ENCODE data around the gene SULT1A2. TPM values are rescaled to one million over a fixed set of nuclear protein-coding genes. Genes with fewer than 3 reads are reported as not detected.

The SULT1A2 gene
- total and polyA plus RNA-seq, 2 of the 13 experiments (the other 11 are each of a cell fraction or from before 2014, with no cell fraction given), result 33.0 to 34.2 TPM

DNA sequence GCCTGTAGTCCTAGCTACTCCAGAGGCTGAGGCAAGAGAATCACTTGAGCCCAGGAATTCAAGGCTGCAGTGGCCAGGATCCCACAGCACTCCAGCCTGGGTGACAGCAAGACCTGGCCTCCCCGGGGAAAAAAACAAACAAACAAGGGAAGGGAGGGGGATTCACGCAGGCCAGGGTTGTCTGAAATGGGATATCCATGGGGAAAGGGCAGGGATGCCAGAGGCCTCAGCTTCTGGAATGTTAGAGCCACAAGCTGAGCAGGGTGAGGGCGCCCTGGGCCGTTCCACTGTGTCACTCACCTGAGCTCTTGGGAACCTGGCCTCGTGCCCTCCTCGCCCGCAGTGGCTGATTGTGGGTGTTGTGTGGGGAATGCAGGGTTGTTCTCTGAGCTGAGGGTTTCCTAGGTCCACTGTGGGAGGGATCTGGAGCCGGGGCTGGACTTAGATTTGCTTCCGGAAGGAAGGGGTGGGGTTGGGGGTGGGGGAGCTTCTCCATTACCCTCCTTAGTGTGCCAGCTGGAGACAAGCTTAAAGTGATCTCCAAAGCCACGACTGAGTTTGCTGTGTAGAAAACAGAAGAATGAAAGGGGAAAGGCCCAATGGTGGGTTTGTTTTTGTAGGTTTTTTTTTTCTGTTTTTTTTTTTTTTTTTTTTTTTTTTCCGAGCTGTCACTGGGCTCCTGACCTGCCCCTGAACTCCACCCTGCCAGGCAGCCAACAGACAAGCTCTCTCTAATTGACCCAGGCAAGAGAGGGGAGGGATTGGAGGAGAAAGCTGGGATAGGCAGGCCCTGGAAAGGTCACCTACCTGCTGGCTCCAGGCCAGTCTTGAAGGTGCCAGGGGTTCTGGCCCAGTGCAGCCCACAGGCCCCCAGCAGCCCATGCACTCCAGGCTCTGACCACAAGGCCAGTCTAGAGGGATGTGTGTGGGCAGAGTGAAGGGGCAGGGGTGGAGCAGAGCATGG is 13.1 kb upstream of the SULT1A2 start, which contains the start of gene SULT1A1 (continued):
- TF ChIP-seq, protein P1, sequence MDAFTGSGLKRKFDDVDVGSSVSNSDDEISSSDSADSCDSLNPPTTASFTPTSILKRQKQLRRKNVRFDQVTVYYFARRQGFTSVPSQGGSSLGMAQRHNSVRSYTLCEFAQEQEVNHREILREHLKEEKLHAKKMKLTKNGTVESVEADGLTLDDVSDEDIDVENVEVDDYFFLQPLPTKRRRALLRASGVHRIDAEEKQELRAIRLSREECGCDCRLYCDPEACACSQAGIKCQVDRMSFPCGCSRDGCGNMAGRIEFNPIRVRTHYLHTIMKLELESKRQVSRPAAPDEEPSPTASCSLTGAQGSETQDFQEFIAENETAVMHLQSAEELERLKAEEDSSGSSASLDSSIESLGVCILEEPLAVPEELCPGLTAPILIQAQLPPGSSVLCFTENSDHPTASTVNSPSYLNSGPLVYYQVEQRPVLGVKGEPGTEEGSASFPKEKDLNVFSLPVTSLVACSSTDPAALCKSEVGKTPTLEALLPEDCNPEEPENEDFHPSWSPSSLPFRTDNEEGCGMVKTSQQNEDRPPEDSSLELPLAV (CRISPR knock-in tag; conservative IDR thresholded peaks at IDR 0.05; ENCODE audit: low read depth), result no peak
- peak; percentile 93 for TF ChIP-seq ZNF501 (CRISPR knock-in tag; IDR thresholded peaks at IDR 0.05)
- TF ChIP-seq, protein P2, sequence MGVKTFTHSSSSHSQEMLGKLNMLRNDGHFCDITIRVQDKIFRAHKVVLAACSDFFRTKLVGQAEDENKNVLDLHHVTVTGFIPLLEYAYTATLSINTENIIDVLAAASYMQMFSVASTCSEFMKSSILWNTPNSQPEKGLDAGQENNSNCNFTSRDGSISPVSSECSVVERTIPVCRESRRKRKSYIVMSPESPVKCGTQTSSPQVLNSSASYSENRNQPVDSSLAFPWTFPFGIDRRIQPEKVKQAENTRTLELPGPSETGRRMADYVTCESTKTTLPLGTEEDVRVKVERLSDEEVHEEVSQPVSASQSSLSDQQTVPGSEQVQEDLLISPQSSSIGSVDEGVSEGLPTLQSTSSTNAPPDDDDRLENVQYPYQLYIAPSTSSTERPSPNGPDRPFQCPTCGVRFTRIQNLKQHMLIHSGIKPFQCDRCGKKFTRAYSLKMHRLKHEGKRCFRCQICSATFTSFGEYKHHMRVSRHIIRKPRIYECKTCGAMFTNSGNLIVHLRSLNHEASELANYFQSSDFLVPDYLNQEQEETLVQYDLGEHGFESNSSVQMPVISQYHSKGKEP (CRISPR knock-in tag; IDR thresholded peaks at IDR 0.05), result 0 out of 2 replicates have a peak, but pooled peaks have one; percentile 67
- TF ChIP-seq, protein P3, sequence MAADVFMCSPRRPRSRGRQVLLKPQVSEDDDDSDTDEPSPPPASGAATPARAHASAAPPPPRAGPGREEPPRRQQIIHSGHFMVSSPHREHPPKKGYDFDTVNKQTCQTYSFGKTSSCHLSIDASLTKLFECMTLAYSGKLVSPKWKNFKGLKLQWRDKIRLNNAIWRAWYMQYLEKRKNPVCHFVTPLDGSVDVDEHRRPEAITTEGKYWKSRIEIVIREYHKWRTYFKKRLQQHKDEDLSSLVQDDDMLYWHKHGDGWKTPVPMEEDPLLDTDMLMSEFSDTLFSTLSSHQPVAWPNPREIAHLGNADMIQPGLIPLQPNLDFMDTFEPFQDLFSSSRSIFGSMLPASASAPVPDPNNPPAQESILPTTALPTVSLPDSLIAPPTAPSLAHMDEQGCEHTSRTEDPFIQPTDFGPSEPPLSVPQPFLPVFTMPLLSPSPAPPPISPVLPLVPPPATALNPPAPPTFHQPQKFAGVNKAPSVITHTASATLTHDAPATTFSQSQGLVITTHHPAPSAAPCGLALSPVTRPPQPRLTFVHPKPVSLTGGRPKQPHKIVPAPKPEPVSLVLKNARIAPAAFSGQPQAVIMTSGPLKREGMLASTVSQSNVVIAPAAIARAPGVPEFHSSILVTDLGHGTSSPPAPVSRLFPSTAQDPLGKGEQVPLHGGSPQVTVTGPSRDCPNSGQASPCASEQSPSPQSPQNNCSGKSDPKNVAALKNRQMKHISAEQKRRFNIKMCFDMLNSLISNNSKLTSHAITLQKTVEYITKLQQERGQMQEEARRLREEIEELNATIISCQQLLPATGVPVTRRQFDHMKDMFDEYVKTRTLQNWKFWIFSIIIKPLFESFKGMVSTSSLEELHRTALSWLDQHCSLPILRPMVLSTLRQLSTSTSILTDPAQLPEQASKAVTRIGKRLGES (CRISPR knock-in tag; IDR thresholded peaks at IDR 0.05; ENCODE audit: borderline replicate concordance), result no peak
- peak; percentile 23 for TF ChIP-seq ZEB1 (IDR thresholded peaks at IDR 0.05; ENCODE audit: insufficient replicate concordance, low read depth)
- TF ChIP-seq GTF2F1 (IDR thresholded peaks at IDR 0.05; ENCODE audit: low read length), result no peak
- no peak for TF ChIP-seq MBNL3 (CRISPR knock-in tag; conservative IDR thresholded peaks at IDR 0.05)
- no peak; the same call in 1 of the 2 replicates for TF ChIP-seq NFKB2 (CRISPR knock-in tag; IDR thresholded peaks at IDR 0.05; ENCODE audit: borderline replicate concordance)
- TF ChIP-seq, protein P4, sequence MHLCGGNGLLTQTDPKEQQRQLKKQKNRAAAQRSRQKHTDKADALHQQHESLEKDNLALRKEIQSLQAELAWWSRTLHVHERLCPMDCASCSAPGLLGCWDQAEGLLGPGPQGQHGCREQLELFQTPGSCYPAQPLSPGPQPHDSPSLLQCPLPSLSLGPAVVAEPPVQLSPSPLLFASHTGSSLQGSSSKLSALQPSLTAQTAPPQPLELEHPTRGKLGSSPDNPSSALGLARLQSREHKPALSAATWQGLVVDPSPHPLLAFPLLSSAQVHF (CRISPR knock-in tag; IDR thresholded peaks at IDR 0.05), result no peak
- TF ChIP-seq, protein P5, sequence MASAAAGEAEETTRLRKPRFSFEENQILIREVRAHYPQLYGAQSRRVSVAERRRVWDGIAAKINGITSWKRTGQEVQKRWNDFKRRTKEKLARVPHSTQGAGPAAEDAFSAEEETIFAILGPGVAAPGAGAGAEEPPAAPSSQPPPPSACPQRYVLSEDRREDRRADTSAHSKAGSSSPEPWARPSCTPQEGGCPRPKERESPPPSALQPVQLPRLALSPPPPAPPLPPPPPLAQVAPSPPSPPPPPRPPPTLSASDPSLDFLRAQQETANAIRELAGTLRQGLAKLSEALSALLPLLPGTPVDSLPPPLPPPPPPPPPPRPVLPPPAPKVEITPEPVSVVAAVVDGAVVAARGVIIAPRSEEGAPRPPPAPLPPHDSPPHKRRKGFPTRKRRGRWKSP (CRISPR knock-in tag; IDR thresholded peaks at IDR 0.05), result peak; percentile 67
- TF ChIP-seq ZNF782 (CRISPR knock-in tag; IDR thresholded peaks at IDR 0.05; ENCODE audit: borderline replicate concordance), result no peak
- no peak for TF ChIP-seq CEBPB (IDR thresholded peaks at IDR 0.05; ENCODE audit: borderline replicate concordance, low read depth, low read length)
- no peak for TF ChIP-seq ZNF17 (CRISPR knock-in tag; IDR thresholded peaks at IDR 0.05)
- 0 out of 2 replicates have a peak, but pooled peaks have one; percentile 5 for TF ChIP-seq EED (CRISPR knock-in tag; IDR thresholded peaks at IDR 0.05)
- no peak for TF ChIP-seq JARID2 (CRISPR knock-in tag; IDR thresholded peaks at IDR 0.05; ENCODE audit: insufficient replicate concordance)
- no peak for TF ChIP-seq PPARG (CRISPR knock-in tag; conservative IDR thresholded peaks at IDR 0.05)
- peak; percentile 42; the same call in 1 of the 2 replicates for TF ChIP-seq ZNF629 (CRISPR knock-in tag; conservative IDR thresholded peaks at IDR 0.05)
